GM20000 (cell line): ENCODE measurements around the gene NPM1.
"Not testable (repeated sequence)": the region's sequence is repeated elsewhere in the genome, so short reads cannot be mapped to it uniquely, and the experiment has no call there.

Source experiments
- DNase-seq: peaks from one replicate; pipeline ENCODE4 v3.0.0; 2012; ENCODE audit warnings: low spot score
- TF ChIP-seq, protein P1 (sequence below): IDR thresholded peaks from 2 replicates; pipeline ENCODE4 v1.5.1; 2012; ENCODE audit warnings: mild to moderate bottlenecking, control low read depth; ENCODE audit errors: extremely low read depth, missing control alignments

NPM1 gene

DNA sequence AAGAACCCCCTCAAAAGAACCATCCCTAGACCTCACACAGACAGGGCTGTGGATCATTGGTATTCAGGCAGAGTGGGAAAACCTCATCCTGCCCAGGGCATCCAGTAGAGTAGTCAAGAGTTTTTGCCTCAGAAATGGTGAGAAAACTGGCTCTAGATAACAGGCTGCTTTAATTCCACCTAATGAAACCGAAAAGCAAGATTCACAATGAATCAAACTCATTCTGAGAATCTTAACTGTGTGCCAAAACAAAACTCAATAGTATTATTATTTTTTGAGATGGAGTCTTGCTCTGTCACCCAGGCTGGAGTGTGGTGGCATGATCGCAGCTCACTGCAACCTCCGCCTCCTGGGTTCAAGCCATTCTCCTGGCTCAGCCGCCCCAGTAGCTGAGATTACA, 17.8 kb upstream of the NPM1 start:
- TF ChIP-seq, protein P1, sequence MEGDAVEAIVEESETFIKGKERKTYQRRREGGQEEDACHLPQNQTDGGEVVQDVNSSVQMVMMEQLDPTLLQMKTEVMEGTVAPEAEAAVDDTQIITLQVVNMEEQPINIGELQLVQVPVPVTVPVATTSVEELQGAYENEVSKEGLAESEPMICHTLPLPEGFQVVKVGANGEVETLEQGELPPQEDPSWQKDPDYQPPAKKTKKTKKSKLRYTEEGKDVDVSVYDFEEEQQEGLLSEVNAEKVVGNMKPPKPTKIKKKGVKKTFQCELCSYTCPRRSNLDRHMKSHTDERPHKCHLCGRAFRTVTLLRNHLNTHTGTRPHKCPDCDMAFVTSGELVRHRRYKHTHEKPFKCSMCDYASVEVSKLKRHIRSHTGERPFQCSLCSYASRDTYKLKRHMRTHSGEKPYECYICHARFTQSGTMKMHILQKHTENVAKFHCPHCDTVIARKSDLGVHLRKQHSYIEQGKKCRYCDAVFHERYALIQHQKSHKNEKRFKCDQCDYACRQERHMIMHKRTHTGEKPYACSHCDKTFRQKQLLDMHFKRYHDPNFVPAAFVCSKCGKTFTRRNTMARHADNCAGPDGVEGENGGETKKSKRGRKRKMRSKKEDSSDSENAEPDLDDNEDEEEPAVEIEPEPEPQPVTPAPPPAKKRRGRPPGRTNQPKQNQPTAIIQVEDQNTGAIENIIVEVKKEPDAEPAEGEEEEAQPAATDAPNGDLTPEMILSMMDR, result no peak
- no peak for DNase-seq

DNA sequence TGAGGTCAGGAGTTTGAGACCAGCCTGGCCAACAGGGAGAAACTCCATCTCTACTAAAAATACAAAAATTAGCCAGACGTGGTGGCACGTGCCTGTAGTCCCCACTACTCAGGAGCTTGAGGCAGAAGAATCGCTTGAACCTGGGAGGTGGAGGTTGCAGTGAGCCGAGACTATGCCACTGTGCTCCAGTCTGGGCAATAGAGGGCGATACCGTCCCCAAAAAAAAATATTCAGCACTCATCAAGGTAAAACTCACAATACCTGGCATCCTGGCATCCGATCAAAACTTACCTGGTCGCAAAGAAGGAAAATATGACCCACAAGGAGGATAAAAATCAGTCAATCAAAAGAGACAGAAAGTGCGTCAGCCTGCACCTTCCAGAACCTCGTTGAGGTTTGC, 16.8 kb upstream of the NPM1 start:
- TF ChIP-seq, protein P1, result peak; percentile 27
- not testable (repeated sequence) for DNase-seq

DNA sequence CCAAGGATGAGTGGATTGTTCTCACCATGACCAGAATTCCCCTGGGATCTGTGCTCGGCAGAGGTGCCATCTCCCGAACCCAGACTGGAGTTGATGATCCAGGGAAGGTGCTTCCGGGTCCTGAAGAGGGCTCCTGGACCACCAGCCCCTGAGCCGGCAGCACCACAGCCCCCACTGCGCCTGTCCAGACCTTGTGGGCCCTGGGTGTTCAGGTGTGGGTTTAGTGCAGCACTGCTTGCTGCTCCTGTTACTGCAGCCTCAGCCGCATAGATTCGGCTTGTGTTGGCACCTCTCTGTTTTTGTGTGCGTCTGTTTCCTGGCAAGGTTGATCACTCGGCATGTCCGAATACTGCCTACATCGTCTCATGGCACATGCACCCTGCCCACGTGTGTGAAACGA, 16.3 kb upstream of the NPM1 start:
- TF ChIP-seq, protein P1, result no peak
- DNase-seq, result no peak

DNA sequence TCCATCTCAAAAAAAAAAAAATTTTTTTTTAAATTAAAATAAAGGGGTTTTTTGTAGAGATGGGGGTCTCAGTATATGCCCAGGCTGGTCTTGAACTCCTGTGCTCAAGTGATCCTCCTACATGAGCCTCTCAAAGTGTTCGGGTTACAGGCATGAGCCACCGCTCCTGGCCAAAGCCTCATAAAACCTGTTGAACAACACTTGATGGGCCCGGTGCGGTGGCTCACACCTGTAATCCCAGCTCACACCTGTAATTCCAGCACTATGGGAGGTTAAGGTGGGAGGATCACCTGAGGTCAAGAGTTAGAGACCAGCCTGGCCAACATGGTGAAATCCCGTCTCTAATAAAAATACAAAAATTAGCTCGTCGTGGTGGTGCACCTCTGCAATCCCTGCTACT, 7.7 kb upstream of the NPM1 start:
- TF ChIP-seq, protein P1, result no peak
- DNase-seq, result no peak

DNA sequence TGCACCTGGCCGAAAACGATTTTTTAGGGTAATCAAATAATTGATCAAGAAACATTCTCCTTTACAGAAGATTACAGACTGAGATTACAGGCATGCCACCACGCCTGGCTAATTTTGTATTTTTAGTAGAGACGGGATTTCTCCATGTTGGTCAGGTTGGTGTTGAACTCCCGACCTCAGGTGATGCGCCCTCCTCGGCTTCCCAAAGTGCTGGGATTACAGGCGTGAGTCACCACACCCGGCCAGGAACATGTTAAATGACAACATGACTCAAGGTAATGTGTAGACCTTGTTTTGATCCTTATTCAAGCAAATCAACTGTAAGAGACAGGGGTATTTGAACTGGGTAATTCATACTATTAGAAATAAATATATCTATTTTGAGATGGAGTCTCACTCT, 3.2 kb upstream of the NPM1 start:
- DNase-seq, result not testable (repeated sequence)

DNA sequence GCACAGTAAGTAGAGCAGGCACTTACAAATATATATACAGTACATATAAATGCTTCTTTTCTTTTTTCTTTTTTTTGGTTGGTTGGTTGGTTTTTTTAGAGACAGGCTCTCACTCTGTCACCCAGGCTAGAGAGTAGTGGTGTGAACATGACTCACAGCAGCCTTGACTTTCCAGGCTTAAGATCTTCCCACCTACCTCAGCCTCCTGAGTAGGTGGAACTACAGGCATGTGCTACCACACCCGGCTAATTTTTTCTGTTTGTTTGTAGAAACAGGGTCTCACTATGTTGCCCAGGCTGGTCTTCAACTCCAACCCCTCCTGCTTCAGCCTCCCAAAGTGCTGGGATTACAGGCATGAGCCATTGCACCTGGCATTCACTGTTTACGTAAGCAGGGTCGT, 2.6 kb upstream of the NPM1 start:
- DNase-seq, result not testable (repeated sequence)

DNA sequence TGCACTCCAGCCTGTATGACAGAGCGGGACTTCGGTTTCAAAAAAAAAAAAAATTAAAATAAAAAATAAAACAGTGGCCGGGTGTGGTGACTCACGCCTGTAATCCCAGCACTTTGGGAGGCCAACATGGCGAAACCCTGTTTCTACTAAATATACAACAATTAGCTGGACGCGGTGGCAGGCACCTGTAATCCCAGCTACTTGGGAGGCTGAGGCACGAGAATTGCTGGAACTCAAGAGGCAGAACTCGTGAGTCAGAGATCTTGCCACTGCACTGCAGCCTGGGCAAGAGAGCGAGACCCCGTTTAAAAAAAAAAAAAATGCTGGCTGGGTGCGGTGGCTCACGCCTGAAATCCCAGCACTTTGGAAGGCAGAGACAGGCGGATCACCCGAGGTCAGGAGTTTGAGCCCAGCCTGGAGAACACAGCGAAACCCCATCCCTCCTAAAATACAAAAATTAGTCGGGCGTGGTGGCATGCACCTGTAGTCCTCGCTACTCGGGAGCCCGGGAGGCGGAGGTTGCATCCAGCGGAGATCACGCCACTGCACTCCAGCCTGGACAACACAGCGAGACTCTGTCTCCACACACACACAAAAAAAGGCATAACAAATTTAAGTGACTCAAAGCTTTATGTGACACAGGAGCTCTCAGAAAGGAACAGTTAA, 1.5 kb upstream of the NPM1 start:
- no peak for DNase-seq
- TF ChIP-seq, protein P1, result no peak

DNA sequence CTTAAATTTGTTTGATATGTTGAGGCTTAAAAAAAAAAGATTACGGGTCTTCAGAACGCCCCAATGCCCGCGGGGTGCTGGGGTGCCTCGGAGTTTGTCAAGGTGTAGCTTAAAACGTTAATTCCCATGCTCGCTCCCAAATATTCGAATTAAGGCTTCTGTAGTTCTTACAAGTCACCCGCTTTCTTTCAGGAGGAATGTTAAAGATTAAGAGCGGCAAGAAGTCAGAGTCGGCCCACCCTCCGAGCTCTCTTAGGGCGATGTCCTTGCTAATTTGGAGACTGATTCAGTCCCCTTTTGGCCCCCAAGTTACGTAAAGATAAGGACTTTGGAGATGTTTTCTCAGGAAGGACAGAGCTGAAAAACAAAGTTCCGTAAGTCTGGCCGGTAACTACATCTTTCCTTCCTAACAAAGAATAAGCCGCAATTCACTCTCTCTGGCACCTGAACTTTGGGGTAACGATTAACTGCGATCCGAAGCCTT, 746 bp upstream of the NPM1 start:
- TF ChIP-seq, protein P1, result no peak
- no peak for DNase-seq
